Vagina (tissue), 2 donors: ENCODE data around the gene ACVR1. TPM values are rescaled to one million over a fixed set of nuclear protein-coding genes. Genes with fewer than 3 reads are reported as not detected.
A peak's percentile ranks its signal among the peaks of the same experiment; 100 is the strongest.

Experiments used
- DNase-seq, 2 donors: peaks; one replicate each; pipeline ENCODE4 v3.0.0-alpha.2; 2017; ENCODE audit errors: extremely low spot score in 2 of 2
- H3K27ac ChIP-seq: fragments of 200-600 bp; sonication (generic); one replicate; pipeline ENCODE4 v1.5.1; 2019
- H3K27me3 ChIP-seq: fragments of 200-600 bp; sonication (generic); one replicate; pipeline ENCODE4 v1.5.1; 2019
- H3K36me3 ChIP-seq, 2 donors: fragments of 200-600 bp; sonication (generic); one replicate each; pipeline ENCODE4 v1.5.1; 2017 to 2019
- H3K4me1 ChIP-seq: fragments of 200-600 bp; sonication (generic); one replicate; pipeline ENCODE4 v1.5.1; 2019
- H3K4me3 ChIP-seq, 2 donors: fragments of 200-600 bp; sonication (generic); 1 replicate in 1 of 2; 2 replicates in 1 of 2; pipeline ENCODE4 v1.5.1; 2016 to 2019
- H3K9me3 ChIP-seq: fragments of 200-600 bp; sonication (generic); one replicate; pipeline ENCODE4 v1.5.1; 2019
- CTCF ChIP-seq, 3 experiments: fragments of 450-650 bp in 2 of 3; fragments of 200-600 bp in 1 of 3; sonication (generic) in 1 of 3; IDR thresholded peaks; one replicate each; pipeline ENCODE4 v1.5.1; 2017 to 2019; ENCODE audit warnings: antibody characterized with exemption in 3 of 3, mild to moderate bottlenecking in 2 of 3, moderate library complexity in 2 of 3
- POLR2A ChIP-seq, 2 donors: fragments of 450-650 bp; IDR thresholded peaks; one replicate each; pipeline ENCODE4 v1.6.1; 2017; ENCODE audit warnings: antibody characterized with exemption in 2 of 2, mild to moderate bottlenecking in 2 of 2, moderate library complexity in 2 of 2
- POLR2AphosphoS5 ChIP-seq, 2 donors: sonication (generic); formaldehyde crosslinking; IDR thresholded peaks; one replicate each; pipeline ENCODE4 v1.9.0; 2017; ENCODE audit warnings: antibody characterized with exemption in 2 of 2, mild to moderate bottlenecking in 2 of 2, low read depth in 1 of 2; ENCODE audit not compliant: insufficient read depth in 1 of 2
- intact Hi-C: fragments of 100-400 bp; cut with DNase I; formaldehyde crosslinking; loops from one replicate; pipeline ENCODE4 v1.15.1; 2023
- total RNA-seq: library from RNA; depleted of rRNA; stranded (reverse); fragments of >200 nt; gene quantifications from one replicate; pipeline ENCODE4 v1.2.3, GENCODE V29; 2016

The ACVR1 gene
- total RNA-seq, 1 donor from 2014 or later, result 25.8 TPM

DNA sequence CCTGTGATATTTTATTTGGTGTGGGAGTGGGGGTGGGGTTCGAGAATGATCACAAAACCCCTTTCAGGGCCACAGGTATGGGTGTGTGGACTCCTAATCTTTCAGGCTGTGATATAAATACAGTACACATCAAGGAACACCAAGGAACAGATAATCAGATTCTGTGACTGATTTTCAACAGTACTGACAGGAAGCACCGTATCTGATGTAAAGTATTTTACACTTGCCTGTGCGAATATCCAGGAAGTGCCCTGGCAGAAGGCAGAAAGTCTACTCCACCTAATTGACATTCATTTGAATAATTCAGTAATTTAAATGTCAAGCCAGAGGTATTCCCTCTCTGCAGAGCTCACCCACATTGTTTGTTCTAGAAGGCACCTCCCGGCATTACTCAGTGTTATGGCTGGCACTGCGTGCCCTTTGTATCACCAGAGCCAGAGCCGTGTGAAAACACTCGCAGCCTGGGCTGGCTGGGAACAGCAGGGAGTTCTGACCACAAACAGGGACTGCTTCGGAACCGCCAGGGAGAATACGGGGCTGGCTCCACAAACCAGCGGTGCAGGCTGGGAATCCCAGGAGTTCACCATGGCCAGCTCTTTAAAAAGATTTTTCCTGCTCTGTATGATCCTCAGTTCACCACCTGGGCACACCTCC lies 91.8 kb downstream of the ACVR1 start:
- H3K4me1 ChIP-seq, result peaks cover 74% of the 10 kb centered on the region
- no peaks in the 10 kb centered on the region for H3K36me3 ChIP-seq

GRCh38 chr2:157783245-157783644 lies 92.9 kb downstream of the ACVR1 start:
- DNase-seq, result no peak
- Histone ChIP-seq H3K36me3 (no peaks in the 10 kb centered on the region), H3K27ac (no peak overlapping the region), H3K27me3 (no peaks in the 10 kb centered on the region), H3K4me1 (peaks cover 64% of the 10 kb centered on the region), H3K9me3 (no peaks in the 10 kb centered on the region), H3K4me3 (no peak overlapping the region)
- intact Hi-C loops, result no loop called here
- TF ChIP-seq POLR2A (IDR thresholded peaks at IDR 0.05) (no peak), POLR2AphosphoS5 (IDR thresholded peaks at IDR 0.05; ENCODE audit: insufficient read depth in 1 of 2, low read depth in 1 of 2) (no peak), CTCF (IDR thresholded peaks at IDR 0.05) (no peak)

More for the DNA sequence above, 91.8 kb downstream of the ACVR1 start:
- DNase-seq, result no peak
- Histone ChIP-seq H3K4me3 (no peak overlapping the region), H3K27ac (no peak overlapping the region), H3K27me3 (no peaks in the 10 kb centered on the region), H3K9me3 (no peaks in the 10 kb centered on the region)
- peak in 1 of 2 donors; percentile 21 for TF ChIP-seq POLR2AphosphoS5 (IDR thresholded peaks at IDR 0.05; ENCODE audit: insufficient read depth in 1 of 2, low read depth in 1 of 2)
- TF ChIP-seq POLR2A (IDR thresholded peaks at IDR 0.05), result no peak
- intact Hi-C loops, result no loop called here

- Histone ChIP-seq H3K27ac (no peak overlapping the region), H3K4me3 (no peak overlapping the region), H3K27me3 (no peaks in the 10 kb centered on the region), H3K9me3 (no peaks in the 10 kb centered on the region), H3K4me1 (peaks cover 54% of the 10 kb centered on the region), H3K36me3 (no peaks in the 10 kb centered on the region)
- intact Hi-C loops, result no loop called here
- DNase-seq, result no peak
- TF ChIP-seq CTCF (IDR thresholded peaks at IDR 0.05), result no peak
- TF ChIP-seq POLR2A (IDR thresholded peaks at IDR 0.05), result no peak
- TF ChIP-seq POLR2AphosphoS5 (IDR thresholded peaks at IDR 0.05; ENCODE audit: insufficient read depth in 1 of 2, low read depth in 1 of 2), result no peak
Observed at GRCh38 chr2:157782057-157782845, 93.9 kb downstream of the ACVR1 start.

- intact Hi-C loops, result no loop called here
- Histone ChIP-seq H3K9me3 (no peaks in the 10 kb centered on the region), H3K27ac (no peak overlapping the region), H3K27me3 (no peaks in the 10 kb centered on the region), H3K36me3 (peaks cover 0 to 9% of the 10 kb centered on the region in 2 donors), H3K4me3 (no peak overlapping the region), H3K4me1 (peaks cover 34% of the 10 kb centered on the region)
- no peak for DNase-seq
- TF ChIP-seq CTCF (IDR thresholded peaks at IDR 0.05), result no peak
- no peak for TF ChIP-seq POLR2AphosphoS5 (IDR thresholded peaks at IDR 0.05; ENCODE audit: insufficient read depth in 1 of 2, low read depth in 1 of 2)
- no peak for TF ChIP-seq POLR2A (IDR thresholded peaks at IDR 0.05)
Observed at GRCh38 chr2:157780211-157780610, 95.9 kb downstream of the ACVR1 start.

- TF ChIP-seq POLR2AphosphoS5 (IDR thresholded peaks at IDR 0.05; ENCODE audit: insufficient read depth in 1 of 2, low read depth in 1 of 2) (no peak), POLR2A (IDR thresholded peaks at IDR 0.05) (no peak), CTCF (IDR thresholded peaks at IDR 0.05) (no peak)
- H3K9me3 ChIP-seq, result no peaks in the 10 kb centered on the region
- peaks cover 0 to 12% of the 10 kb centered on the region in 2 donors for H3K36me3 ChIP-seq
Observed at GRCh38 chr2:157779794-157780193, 96.3 kb downstream of the ACVR1 start.

More at GRCh38 chr2:157779794-157780193, 96.3 kb downstream of the ACVR1 start:
- DNase-seq, result no peak
- intact Hi-C loops, result loop anchor here (5.0 kb wide), 1 partner anchor 233 kb away; no protein-coding TSS in a partner anchor
- Histone ChIP-seq H3K4me3 (no peak overlapping the region), H3K27me3 (no peaks in the 10 kb centered on the region), H3K4me1 (peaks cover 29% of the 10 kb centered on the region), H3K27ac (no peak overlapping the region)
